Lower leg skin (tissue), 4 donors: ENCODE measurements around the gene PIK3AP1. TPM values are rescaled to one million over a fixed set of nuclear protein-coding genes. Genes with fewer than 3 reads are reported as not detected.

Experiments
- DNase-seq, 2 donors: peaks; one replicate each; pipeline ENCODE4 v3.0.0-alpha.2; 2019; ENCODE audit warnings: low spot score in 2 of 2
- H3K4me3 ChIP-seq: fragments of 200-600 bp; sonication (generic); 2 replicates; pipeline ENCODE4 v1.5.1; 2017; ENCODE audit warnings: mild to moderate bottlenecking, low read depth; ENCODE audit not compliant: poor library complexity, severe bottlenecking
- CTCF ChIP-seq, 3 donors: fragments of 450-650 bp; IDR thresholded peaks; one replicate each; pipeline ENCODE4 v1.5.1; 2016; ENCODE audit warnings: antibody characterized with exemption in 3 of 3, mild to moderate bottlenecking in 3 of 3, moderate library complexity in 2 of 3
- POLR2A ChIP-seq, 2 donors: fragments of 450-650 bp; IDR thresholded peaks; one replicate each; pipeline ENCODE4 v1.6.1; 2016 to 2017; ENCODE audit warnings: antibody characterized with exemption in 2 of 2, mild to moderate bottlenecking in 1 of 2, moderate library complexity in 1 of 2
- WGBS, 2 donors: methylation state at CpG; one replicate each; pipeline ENCODE4 v1.1.5; 2018; 5-methylcytosine and 5-hydroxymethylcytosine counted together
- intact Hi-C: fragments of 100-400 bp; cut with DNase I; formaldehyde crosslinking; loops from one replicate; pipeline ENCODE4 v1.15.0; 2023; ENCODE audit warnings: low total_unique reads
- total RNA-seq, 4 donors: library from RNA; depleted of rRNA; stranded (reverse); fragments of >200 nt; gene quantifications; one replicate each; pipeline ENCODE4 v1.1.0, GENCODE V29; 2016

PIK3AP1 gene
- total RNA-seq, 4 donors from 2014 or later: 2.2 to 5.4 (median 3.5) TPM

GRCh38 chr10:96587264-96588059 is 132.9 kb downstream of the PIK3AP1 start:
- peak overlapping the region; percentile 94 for H3K4me3 ChIP-seq
- WGBS, 2 donors: 3 to 4% methylated on average over 17 to 24 of the region's 25 CpGs
- intact Hi-C loops: no loop called here
- TF ChIP-seq POLR2A (IDR thresholded peaks at IDR 0.05) (no peak), CTCF (IDR thresholded peaks at IDR 0.05) (no peak)
- peak; percentile 49 to 94 for DNase-seq

GRCh38 chr10:96586419-96587263 is 133.7 kb downstream of the PIK3AP1 start, which contains the start of gene TM9SF3:
TSS of gene TM9SF3 (minus strand) at chr10:96587012. CDS start at chr10:96586835, 177 bp downstream.
- intact Hi-C loops: no loop called here
- WGBS, 2 donors: 0% methylated on average over 14 to 67 of the region's 107 CpGs

GRCh38 chr10:96585736-96586418 is 134.4 kb downstream of the PIK3AP1 start:
- peak overlapping the region; percentile 94 for H3K4me3 ChIP-seq
- peak; percentile 15 to 89 for DNase-seq
- TF ChIP-seq CTCF (IDR thresholded peaks at IDR 0.05): no peak
- TF ChIP-seq POLR2A (IDR thresholded peaks at IDR 0.05): no peak
- WGBS, 2 donors: 1% methylated on average over 20 of the region's 20 CpGs
- intact Hi-C loops: no loop called here

More at GRCh38 chr10:96586419-96587263, 133.7 kb downstream of the PIK3AP1 start, which contains the start of gene TM9SF3:
- peak within 1 kb of the TSS; percentile 94 for H3K4me3 ChIP-seq
- TF ChIP-seq POLR2A (IDR thresholded peaks at IDR 0.05) (peak in 1 of 2 donors; percentile 84), CTCF (IDR thresholded peaks at IDR 0.05) (no peak)
- peak; percentile 88 to 99 for DNase-seq

GRCh38 chr10:96584474-96584873 is 135.8 kb downstream of the PIK3AP1 start:
- TF ChIP-seq POLR2A (IDR thresholded peaks at IDR 0.05) (no peak), CTCF (IDR thresholded peaks at IDR 0.05) (no peak)
- intact Hi-C loops: no loop called here
- H3K4me3 ChIP-seq: no peak overlapping the region
- DNase-seq: no peak
- WGBS, 2 donors: 90% methylated on average over 9 of the region's 9 CpGs

GRCh38 chr10:96584035-96584434 is 136.3 kb downstream of the PIK3AP1 start:
- intact Hi-C loops: no loop called here
- TF ChIP-seq POLR2A (IDR thresholded peaks at IDR 0.05) (no peak), CTCF (IDR thresholded peaks at IDR 0.05) (no peak)
- 73 to 88% methylated on average over 1 of the region's 1 CpG for WGBS, 2 donors

More at GRCh38 chr10:96584035-96584434, 136.3 kb downstream of the PIK3AP1 start:
- no peak for DNase-seq
- H3K4me3 ChIP-seq: no peak overlapping the region
